Measurements from ENCODE around the gene ISM1. TPM values are rescaled to one million over a fixed set of nuclear protein-coding genes. Genes with fewer than 3 reads are reported as not detected.

The ISM1 gene
- total and polyA plus RNA-seq, 2 donors (not counting 3 experiments of a cell fraction or from before 2014, with no cell fraction given): not detected

DNA sequence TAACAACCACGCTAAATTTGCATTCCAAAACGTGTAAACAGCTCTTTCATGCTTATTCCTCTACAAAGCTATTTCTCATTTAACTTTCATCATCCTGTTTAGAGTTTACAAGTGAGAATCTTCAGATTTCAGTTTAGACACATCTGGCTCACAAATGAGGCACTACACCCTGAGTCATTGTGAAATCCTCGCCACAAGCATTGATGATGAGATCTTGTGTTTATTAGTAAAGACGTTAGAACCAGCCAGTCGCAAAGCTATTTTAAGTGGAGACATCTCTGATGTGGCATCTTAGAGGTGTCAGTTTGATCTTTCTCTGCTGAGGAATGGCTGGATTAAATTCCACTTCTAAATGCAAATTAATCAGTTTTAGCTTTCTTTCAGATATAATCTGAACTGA is 8.3 kb upstream of the ISM1 start:
- no peaks in the 10 kb centered on the region for H3K79me2 ChIP-seq (ENCODE audit: control insufficient read depth, insufficient read depth, low read length)
- no peak overlapping the region for H2AFZ ChIP-seq (ENCODE audit: low read depth, low read length)
- no peaks in the 10 kb centered on the region for H4K20me1 ChIP-seq (replicated peaks; ENCODE audit: control insufficient read depth, extremely low read depth, insufficient read depth, low read length)
- no peak overlapping the region for H3K9ac ChIP-seq (replicated peaks; ENCODE audit: extremely low read depth, insufficient read depth, low read length)
- CTCF ChIA-PET: interaction anchor here (1.2 kb wide), 1 partner anchor 16 kb away, joined by 3 read pairs; no protein-coding TSS in a partner anchor
- no peak for TF ChIP-seq GATA2 (IDR thresholded peaks at IDR 0.05; ENCODE audit: insufficient read depth, insufficient read length, low read depth, low read length)
- no peak for TF ChIP-seq EZH2 (IDR thresholded peaks at IDR 0.05; ENCODE audit: borderline replicate concordance, low read depth, low read length, severe bottlenecking)
- TF ChIP-seq MYC (IDR thresholded peaks at IDR 0.05; ENCODE audit: low read depth, low read length): no peak
- TF ChIP-seq JUN (IDR thresholded peaks at IDR 0.05; ENCODE audit: borderline replicate concordance, insufficient read depth, insufficient read length, low read depth): no peak
- TF ChIP-seq, protein P1, sequence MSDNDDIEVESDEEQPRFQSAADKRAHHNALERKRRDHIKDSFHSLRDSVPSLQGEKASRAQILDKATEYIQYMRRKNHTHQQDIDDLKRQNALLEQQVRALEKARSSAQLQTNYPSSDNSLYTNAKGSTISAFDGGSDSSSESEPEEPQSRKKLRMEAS (IDR thresholded peaks at IDR 0.05; ENCODE audit: insufficient read depth, insufficient read length): no peak
- no peak for TF ChIP-seq FOS (IDR thresholded peaks at IDR 0.05; ENCODE audit: borderline replicate concordance, insufficient read depth, low read length)
- TF ChIP-seq, protein P2, sequence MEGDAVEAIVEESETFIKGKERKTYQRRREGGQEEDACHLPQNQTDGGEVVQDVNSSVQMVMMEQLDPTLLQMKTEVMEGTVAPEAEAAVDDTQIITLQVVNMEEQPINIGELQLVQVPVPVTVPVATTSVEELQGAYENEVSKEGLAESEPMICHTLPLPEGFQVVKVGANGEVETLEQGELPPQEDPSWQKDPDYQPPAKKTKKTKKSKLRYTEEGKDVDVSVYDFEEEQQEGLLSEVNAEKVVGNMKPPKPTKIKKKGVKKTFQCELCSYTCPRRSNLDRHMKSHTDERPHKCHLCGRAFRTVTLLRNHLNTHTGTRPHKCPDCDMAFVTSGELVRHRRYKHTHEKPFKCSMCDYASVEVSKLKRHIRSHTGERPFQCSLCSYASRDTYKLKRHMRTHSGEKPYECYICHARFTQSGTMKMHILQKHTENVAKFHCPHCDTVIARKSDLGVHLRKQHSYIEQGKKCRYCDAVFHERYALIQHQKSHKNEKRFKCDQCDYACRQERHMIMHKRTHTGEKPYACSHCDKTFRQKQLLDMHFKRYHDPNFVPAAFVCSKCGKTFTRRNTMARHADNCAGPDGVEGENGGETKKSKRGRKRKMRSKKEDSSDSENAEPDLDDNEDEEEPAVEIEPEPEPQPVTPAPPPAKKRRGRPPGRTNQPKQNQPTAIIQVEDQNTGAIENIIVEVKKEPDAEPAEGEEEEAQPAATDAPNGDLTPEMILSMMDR (IDR thresholded peaks at IDR 0.05; ENCODE audit: extremely low read depth in 1 of 2, insufficient read depth in 1 of 2, low read depth in 1 of 2, low read length in 2 of 2): no peak
- TF ChIP-seq POLR2A (IDR thresholded peaks at IDR 0.05; ENCODE audit: low read depth, low read length): no peak
- TF ChIP-seq POLR2AphosphoS5 (IDR thresholded peaks at IDR 0.05; ENCODE audit: insufficient read depth, low read depth, low read length): no peak
- H3K9me3 ChIP-seq (replicated peaks; ENCODE audit: control insufficient read depth, insufficient read depth, low read length): no peaks in the 10 kb centered on the region
- dilution Hi-C loops (cut with MboI; ENCODE audit: extremely low pct_ligation_motif_present, low sequenced_read_pairs): no loop called here
- no peaks in the 10 kb centered on the region for H3K9me1 ChIP-seq (replicated peaks; ENCODE audit: control insufficient read depth, extremely low read depth, insufficient read depth, low read length)
- no peaks in the 10 kb centered on the region for H3K36me3 ChIP-seq (ENCODE audit: control insufficient read depth in 2 of 2, extremely low read depth in 1 of 2, insufficient read depth in 2 of 2, low read length in 2 of 2)
- BruUV-seq (replicated peaks): no TSS peak
- no peak overlapping the region for H3K27ac ChIP-seq (ENCODE audit: insufficient read depth, low read depth, low read length)
- no peak overlapping the region for H3K4me3 ChIP-seq (replicated peaks in 1 of 3; ENCODE audit: insufficient read depth in 1 of 3, low read depth in 1 of 3, low read length in 3 of 3)
- no peak overlapping the region for H3K4me2 ChIP-seq (ENCODE audit: insufficient read depth, low read length)
- H3K4me1 ChIP-seq (ENCODE audit: control insufficient read depth, extremely low read depth, insufficient read depth, low read length): no peaks in the 10 kb centered on the region
- POLR2A ChIA-PET: no interaction called here
- FAIRE-seq: no peak
- no peak for DNase-seq (ENCODE audit: low read depth, low spot score)
- H3K27me3 ChIP-seq (ENCODE audit: control insufficient read depth in 2 of 2, insufficient read depth in 2 of 2, low read length in 2 of 2): peaks cover 23 to 55% of the 10 kb centered on the region in 2 experiments
- intact Hi-C loops (cut with micrococcal nuclease): no loop called here

Data from endothelial cell of umbilical vein (primary cell).